K562 (cell line): ENCODE measurements around the gene DEFB113. TPM values are rescaled to one million over a fixed set of nuclear protein-coding genes. Genes with fewer than 3 reads are reported as not detected.

Experiments
- ATF1 ChIP-seq, 2 experiments: fragments of 450-650 bp in 1 of 2; IDR thresholded peaks; 2 replicates each; pipeline ENCODE4 v1.6.1; 2016; ENCODE audit warnings: missing compliant biosample characterization in 1 of 2, missing genetic modification characterization in 1 of 2
- CBX8 ChIP-seq: fragments of 200-600 bp; sonication (generic); IDR thresholded peaks from 2 replicates; pipeline ENCODE4 v1.6.1; 2012; ENCODE audit warnings: borderline replicate concordance, mixed run types, low read depth, mild to moderate bottlenecking, moderate library complexity, mixed read lengths, low read length, control low read depth, inconsistent platforms; ENCODE audit not compliant: poor library complexity, severe bottlenecking; ENCODE audit errors: extremely low read depth
- ETV1 ChIP-seq: fragments of 450-650 bp; conservative IDR thresholded peaks from 2 replicates; pipeline ENCODE4 v1.6.1; 2016; ENCODE audit warnings: missing genetic modification characterization, control low read depth, low read depth, missing compliant biosample characterization
- JUN ChIP-seq, 2 experiments: sonication (generic) in 1 of 2; formaldehyde crosslinking in 1 of 2; IDR thresholded peaks; 2 replicates each; pipeline versions ENCODE4 v1.6.1 to v1.8.0; 2012 to 2022; ENCODE audit warnings: borderline replicate concordance in 2 of 2, mild to moderate bottlenecking in 2 of 2, improper control_type of control experiment in 1 of 2, low read depth in 1 of 2, low read length in 1 of 2, missing genetic modification reagents in 1 of 2
- MXI1 ChIP-seq: IDR thresholded peaks from 2 replicates; pipeline ENCODE4 v1.6.1; 2011; ENCODE audit warnings: low read depth, mild to moderate bottlenecking, improper control_type of control experiment, low read length
- NCOA2 ChIP-seq, 2 experiments: fragments of 450-650 bp; IDR thresholded peaks; 2 replicates each; pipeline ENCODE4 v1.6.1; 2018; ENCODE audit warnings: mild to moderate bottlenecking in 2 of 2, moderate library complexity in 1 of 2; ENCODE audit not compliant: partially characterized antibody in 2 of 2
- NFE2 ChIP-seq: IDR thresholded peaks from 2 replicates; pipeline ENCODE4 v1.6.1; 2014; ENCODE audit warnings: antibody characterized with exemption, low read depth
- NFIC ChIP-seq: fragments of 450-650 bp; IDR thresholded peaks from 2 replicates; pipeline ENCODE4 v1.6.1; 2017; ENCODE audit warnings: mild to moderate bottlenecking, inconsistent platforms
- POLR2AphosphoS2 ChIP-seq: IDR thresholded peaks from 2 replicates; pipeline ENCODE4 v1.6.1; 2012; ENCODE audit warnings: low read length, improper control_type of control experiment
- POU5F1 ChIP-seq: fragments of 150-350 bp; IDR thresholded peaks from 2 replicates; pipeline ENCODE4 v1.6.1; 2014; ENCODE audit warnings: borderline replicate concordance, low read length, low read depth, mild to moderate bottlenecking; ENCODE audit not compliant: partially characterized antibody
- SMARCA4 ChIP-seq: fragments of 450-650 bp; IDR thresholded peaks from 2 replicates; pipeline ENCODE4 v1.6.1; 2016
- ZNF41 ChIP-seq: fragments of 250-450 bp; sonication (Bioruptor Pico); conservative IDR thresholded peaks from 2 replicates; pipeline ENCODE4 v1.4.0; 2020; ENCODE audit warnings: mild to moderate bottlenecking
- ZNF707 ChIP-seq: fragments of 250-450 bp; sonication (Bioruptor Pico); conservative IDR thresholded peaks from 2 replicates; pipeline ENCODE4 v1.8.0; 2022; ENCODE audit warnings: inconsistent platforms, mild to moderate bottlenecking, moderate library complexity
- polyA plus RNA-seq, 8 experiments: library from polyadenylated mRNA; depleted of rRNA in 4 of 8; stranded (reverse) in 5 of 8; unstranded in 3 of 8; fragments of >200 nt; fragmentation: Nextera tagmentation in 2 of 8; fragmentation: Illumina TruSeq in 1 of 8; extraction: Ambion mirVana in 2 of 8; extraction: Trizol in 1 of 8; gene quantifications; 2 replicates each; pipeline versions ENCODE4 v1.2.1 to v1.2.3, GENCODE V29; 2011 to 2014; ENCODE audit warnings: inconsistent platforms in 1 of 8, missing spikeins in 1 of 8
- total RNA-seq, 7 experiments: library from RNA; depleted of rRNA in 6 of 7; stranded (reverse); fragments of >200 nt in 6 of 7; fragmentation: Illumina TruSeq in 2 of 7; extraction: Trizol in 2 of 7; gene quantifications; 2 replicates each; pipeline versions ENCODE4 v1.2.1 to v1.2.3, GENCODE V29; 2011 to 2021; ENCODE audit warnings: low replicate concordance in 1 of 7
- TF ChIP-seq, protein P1 (sequence below): fragments of 450-650 bp; IDR thresholded peaks from 2 replicates; pipeline ENCODE4 v1.7.1; 2018; ENCODE audit warnings: mild to moderate bottlenecking, low read depth; ENCODE audit not compliant: partially characterized antibody
- TF ChIP-seq, protein P2 (sequence below): fragments of 450-650 bp; IDR thresholded peaks from 2 replicates; pipeline ENCODE4 v1.6.1; 2016; ENCODE audit warnings: low read depth, mild to moderate bottlenecking, moderate library complexity
- TF ChIP-seq, protein P3 (sequence below), 3 experiments: fragments of 200-800 bp in 1 of 3; sonication (Bioruptor generic) in 1 of 3; sonication (generic) in 1 of 3; formaldehyde crosslinking in 1 of 3; IDR thresholded peaks; 2 replicates each; pipeline versions ENCODE4 v1.6.1 to v1.8.0; 2016 to 2022; ENCODE audit warnings: mild to moderate bottlenecking in 2 of 3, missing compliant biosample characterization in 2 of 3, missing genetic modification characterization in 2 of 3, missing genetic modification reagents in 1 of 3
- TF ChIP-seq, protein P4 (sequence below): sonication (generic); formaldehyde crosslinking; IDR thresholded peaks from 2 replicates; pipeline ENCODE4 v1.5.0; 2020; ENCODE audit warnings: missing genetic modification reagents

DEFB113 gene
- total and polyA plus RNA-seq, 9 of the 15 experiments (the other 6 are each of a cell fraction or from before 2014, with no cell fraction given) = not detected

DNA sequence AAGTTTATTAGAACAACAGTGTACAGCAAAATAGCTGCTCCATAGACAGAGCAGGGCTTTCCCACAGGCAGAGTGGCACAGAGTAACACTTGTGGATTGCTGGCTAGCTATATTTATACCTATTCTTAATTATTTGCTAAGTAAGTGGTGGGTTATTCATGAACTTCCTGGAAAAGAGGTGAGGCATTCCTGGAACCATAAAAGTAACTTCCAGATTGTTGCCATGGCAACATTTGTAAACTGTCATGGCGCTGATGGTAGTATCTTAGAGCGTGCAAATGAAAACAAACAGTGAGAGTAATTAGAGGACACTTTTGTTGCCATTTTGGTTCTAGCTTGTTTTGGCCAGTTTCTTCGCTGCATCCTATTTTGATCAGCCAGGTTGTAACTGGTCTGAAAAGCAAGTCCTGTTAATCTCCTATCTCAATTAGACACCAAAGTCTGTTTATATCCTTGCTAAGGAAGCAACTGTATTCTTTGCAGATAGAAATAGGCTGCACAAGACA lies 29.4 kb downstream of the DEFB113 start (continued):
- TF ChIP-seq MXI1 = peak; percentile 98
- TF ChIP-seq ZNF707 (CRISPR knock-in tag) = no peak
- TF ChIP-seq ETV1 (tag) = no peak
- TF ChIP-seq, protein P1, sequence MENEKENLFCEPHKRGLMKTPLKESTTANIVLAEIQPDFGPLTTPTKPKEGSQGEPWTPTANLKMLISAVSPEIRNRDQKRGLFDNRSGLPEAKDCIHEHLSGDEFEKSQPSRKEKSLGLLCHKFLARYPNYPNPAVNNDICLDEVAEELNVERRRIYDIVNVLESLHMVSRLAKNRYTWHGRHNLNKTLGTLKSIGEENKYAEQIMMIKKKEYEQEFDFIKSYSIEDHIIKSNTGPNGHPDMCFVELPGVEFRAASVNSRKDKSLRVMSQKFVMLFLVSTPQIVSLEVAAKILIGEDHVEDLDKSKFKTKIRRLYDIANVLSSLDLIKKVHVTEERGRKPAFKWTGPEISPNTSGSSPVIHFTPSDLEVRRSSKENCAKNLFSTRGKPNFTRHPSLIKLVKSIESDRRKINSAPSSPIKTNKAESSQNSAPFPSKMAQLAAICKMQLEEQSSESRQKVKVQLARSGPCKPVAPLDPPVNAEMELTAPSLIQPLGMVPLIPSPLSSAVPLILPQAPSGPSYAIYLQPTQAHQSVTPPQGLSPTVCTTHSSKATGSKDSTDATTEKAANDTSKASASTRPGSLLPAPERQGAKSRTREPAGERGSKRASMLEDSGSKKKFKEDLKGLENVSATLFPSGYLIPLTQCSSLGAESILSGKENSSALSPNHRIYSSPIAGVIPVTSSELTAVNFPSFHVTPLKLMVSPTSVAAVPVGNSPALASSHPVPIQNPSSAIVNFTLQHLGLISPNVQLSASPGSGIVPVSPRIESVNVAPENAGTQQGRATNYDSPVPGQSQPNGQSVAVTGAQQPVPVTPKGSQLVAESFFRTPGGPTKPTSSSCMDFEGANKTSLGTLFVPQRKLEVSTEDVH = peak; percentile 42
- TF ChIP-seq NCOA2 (IDR thresholded peaks at IDR 0.05; ENCODE audit: partially characterized antibody in 2 of 2) = no peak
- no peak for TF ChIP-seq POU5F1
- TF ChIP-seq ZNF41 (CRISPR knock-in tag) = no peak
- no peak for TF ChIP-seq ATF1 (CRISPR knock-in tag; IDR thresholded peaks at IDR 0.05)
- 0 out of 2 replicates have a peak, but pooled peaks have one; percentile 37 for TF ChIP-seq ATF1 (tag; IDR thresholded peaks at IDR 0.05)
- no peak for TF ChIP-seq NFE2
- TF ChIP-seq POLR2AphosphoS2 = no peak
- TF ChIP-seq JUN (IDR thresholded peaks at IDR 0.05; ENCODE audit: borderline replicate concordance, low read depth, low read length) = peak; percentile 74; the same call in 1 of the 2 replicates
- TF ChIP-seq JUN (CRISPR knock-in tag; IDR thresholded peaks at IDR 0.05; ENCODE audit: borderline replicate concordance) = no peak
- no peak for TF ChIP-seq NFIC
- no peak for TF ChIP-seq CBX8
- peak; percentile 87 for TF ChIP-seq SMARCA4
- TF ChIP-seq, protein P2, sequence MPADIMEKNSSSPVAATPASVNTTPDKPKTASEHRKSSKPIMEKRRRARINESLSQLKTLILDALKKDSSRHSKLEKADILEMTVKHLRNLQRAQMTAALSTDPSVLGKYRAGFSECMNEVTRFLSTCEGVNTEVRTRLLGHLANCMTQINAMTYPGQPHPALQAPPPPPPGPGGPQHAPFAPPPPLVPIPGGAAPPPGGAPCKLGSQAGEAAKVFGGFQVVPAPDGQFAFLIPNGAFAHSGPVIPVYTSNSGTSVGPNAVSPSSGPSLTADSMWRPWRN = no peak
- TF ChIP-seq, protein P3, sequence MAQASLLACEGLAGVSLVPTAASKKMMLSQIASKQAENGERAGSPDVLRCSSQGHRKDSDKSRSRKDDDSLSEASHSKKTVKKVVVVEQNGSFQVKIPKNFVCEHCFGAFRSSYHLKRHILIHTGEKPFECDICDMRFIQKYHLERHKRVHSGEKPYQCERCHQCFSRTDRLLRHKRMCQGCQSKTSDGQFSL (CRISPR knock-in tag; IDR thresholded peaks at IDR 0.05) = no peak
- TF ChIP-seq, protein P3 (tag; IDR thresholded peaks at IDR 0.05) = no peak
- TF ChIP-seq, protein P4, sequence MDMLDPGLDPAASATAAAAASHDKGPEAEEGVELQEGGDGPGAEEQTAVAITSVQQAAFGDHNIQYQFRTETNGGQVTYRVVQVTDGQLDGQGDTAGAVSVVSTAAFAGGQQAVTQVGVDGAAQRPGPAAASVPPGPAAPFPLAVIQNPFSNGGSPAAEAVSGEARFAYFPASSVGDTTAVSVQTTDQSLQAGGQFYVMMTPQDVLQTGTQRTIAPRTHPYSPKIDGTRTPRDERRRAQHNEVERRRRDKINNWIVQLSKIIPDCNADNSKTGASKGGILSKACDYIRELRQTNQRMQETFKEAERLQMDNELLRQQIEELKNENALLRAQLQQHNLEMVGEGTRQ = no peak
